NCI-H446 (cell line): Measurements from ENCODE around the gene ZBTB2.

Experiments used
- DNase-seq, 2 experiments: peaks; one replicate each; lab custom pipeline; 2025; lab: John Stamatoyannopoulos, UW

Gene ZBTB2, protein sequence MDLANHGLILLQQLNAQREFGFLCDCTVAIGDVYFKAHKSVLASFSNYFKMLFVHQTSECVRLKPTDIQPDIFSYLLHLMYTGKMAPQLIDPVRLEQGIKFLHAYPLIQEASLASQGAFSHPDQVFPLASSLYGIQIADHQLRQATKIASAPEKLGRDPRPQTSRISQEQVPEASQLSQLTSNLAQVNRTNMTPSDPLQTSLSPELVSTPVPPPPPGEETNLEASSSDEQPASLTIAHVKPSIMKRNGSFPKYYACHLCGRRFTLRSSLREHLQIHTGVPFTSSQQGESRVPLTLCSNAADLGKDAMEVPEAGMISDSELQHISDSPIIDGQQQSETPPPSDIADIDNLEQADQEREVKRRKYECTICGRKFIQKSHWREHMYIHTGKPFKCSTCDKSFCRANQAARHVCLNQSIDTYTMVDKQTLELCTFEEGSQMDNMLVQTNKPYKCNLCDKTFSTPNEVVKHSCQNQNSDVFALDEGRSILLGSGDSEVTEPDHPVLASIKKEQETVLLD

DNA sequence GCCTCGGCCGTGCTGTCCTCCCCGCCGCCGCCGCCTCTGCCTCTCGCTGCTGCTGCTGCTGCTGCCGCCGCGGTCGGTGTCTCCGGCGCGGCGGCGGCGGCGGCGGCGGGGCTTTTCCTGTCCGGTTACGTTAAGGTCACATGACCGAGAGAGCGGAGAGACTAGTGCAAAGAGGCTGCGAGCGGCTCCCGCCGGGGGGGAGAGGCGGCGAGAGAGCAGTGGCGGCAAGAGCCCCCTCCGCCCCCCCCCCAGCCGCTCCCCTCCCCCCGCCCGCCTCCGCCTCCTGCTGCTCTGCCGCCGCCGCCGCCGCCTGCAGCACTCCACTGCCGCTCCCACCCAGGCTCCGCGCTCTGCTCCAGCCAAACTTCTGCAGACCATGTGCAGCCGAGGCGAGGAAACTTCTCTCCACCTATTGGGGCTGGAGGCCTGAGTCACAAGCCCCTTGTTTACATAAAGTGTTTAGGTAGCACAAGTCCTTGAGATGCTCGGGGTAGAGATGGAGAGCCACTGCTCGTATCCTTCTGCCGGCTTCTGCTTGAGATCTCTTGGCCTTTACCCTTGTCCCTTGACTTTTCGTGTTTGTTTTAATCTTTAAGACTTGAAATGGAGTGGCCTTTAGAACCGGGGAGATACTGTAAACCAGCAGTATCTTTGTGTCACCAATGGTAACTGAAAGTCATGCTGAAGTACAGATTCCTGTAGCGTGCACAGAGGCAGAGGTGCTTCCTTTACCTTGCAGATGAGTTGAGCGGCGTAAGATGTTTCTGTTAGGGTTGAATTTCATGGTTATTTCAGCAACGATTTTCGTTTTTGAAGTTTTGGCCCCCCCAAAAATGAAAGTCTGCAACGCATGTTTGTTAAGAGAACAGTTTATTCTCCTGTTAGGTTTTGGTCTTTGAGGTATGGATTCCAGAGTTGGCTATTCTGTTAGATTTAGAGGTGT is at the start of gene ZBTB2:
Gene ZBTB2 (minus strand): TSS at position 89 of the 943 bp plus-strand sequence. CDS start 17,922 bp downstream, outside the sequence.
- DNase-seq = peak in 1 of 2 experiments; percentile 64

DNA sequence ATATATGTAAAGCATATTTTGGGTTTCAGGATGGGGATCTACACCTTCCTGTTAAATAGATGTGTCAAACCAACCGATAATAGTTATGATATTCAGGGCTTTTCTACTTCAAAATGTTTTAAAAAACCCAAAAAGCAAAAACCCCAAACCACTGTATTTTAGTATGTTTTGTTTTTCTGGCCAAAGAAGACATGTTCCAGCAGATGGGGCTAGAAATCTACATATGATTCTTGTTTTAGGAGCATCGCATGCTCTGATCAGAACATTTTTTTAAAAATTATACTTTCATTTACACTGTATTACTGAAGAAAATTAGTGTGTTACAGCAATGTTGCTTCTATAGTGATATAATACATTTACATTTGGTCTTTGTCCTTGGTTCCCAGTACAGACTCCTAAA is 49.6 kb upstream of the ZBTB2 start:
- DNase-seq = no peak

DNA sequence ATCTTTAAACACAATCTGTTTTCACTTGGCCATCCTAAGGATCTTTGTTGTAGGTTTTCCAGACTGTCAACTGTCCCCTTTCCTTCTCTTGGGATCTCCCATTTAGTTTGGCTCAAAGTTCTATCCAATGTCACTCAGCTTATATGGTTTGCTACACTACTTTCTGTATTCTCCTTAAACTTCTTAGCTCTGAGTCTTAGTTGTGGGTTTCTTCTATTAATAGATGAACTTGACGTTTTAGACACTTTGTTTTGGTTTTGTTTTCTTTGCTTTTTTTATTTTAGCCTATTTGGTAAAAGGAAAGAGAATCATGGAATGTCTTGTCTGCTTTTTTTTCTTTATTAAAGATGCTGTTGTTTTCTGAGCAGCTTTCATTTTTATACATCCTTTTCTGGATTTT is 49.1 kb upstream of the ZBTB2 start:
- DNase-seq = no peak

DNA sequence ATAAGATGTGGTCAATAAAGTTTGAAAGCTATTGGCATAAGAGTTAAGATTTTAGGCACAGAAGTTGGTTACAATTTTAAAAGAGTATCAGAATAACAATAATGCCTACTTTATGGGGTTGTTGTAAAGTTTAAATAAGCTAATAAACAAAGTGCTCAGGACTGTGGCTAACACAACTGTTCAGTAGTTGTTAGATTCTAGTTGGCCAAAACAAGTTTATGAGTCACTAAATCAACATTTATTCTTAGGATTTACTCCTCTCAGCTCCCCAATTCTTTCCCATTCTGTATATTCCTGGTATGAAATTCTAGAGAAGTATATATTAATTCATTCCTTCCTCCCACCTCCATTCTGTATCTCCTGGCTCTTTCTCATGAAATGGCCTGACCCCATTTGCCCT is 46.0 kb upstream of the ZBTB2 start:
- DNase-seq = no peak

DNA sequence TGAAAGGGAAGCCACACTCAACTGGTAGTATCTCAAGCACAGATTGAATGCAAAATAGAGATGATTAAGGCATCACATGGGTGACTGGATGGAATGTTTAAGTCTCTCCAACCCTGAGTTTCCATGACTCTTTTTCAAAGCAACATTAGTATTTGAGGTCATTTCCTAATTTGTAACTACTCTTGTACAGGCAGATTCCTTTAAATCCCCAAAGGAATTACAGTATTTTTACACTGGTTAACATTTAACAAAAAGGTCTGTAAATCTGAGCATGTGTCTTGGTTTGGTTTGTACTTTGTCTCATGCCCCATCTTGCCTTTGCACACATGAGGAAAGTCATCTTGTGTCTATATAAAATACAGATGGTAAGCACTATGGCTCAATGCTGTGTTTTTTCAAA is 45.4 kb upstream of the ZBTB2 start:
- no peak for DNase-seq

DNA sequence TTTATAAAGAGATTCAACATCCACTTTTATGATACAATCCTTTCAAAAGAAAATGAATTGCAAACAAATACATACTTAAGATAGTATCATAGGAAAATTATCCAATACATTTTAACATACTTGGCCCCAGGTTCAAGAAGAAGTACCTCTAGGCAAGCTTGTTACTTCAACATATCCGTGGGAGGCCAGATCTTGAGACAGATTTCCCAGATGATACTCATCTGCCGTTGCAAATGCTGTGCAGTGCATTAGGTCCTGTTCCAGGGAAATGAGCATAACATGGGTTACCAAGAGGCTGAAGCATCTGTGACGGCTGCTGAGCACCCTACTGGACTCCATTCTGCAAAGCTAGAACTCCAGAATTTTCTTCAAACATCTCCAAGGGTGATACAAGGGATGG is 44.9 kb upstream of the ZBTB2 start:
- no peak for DNase-seq

DNA sequence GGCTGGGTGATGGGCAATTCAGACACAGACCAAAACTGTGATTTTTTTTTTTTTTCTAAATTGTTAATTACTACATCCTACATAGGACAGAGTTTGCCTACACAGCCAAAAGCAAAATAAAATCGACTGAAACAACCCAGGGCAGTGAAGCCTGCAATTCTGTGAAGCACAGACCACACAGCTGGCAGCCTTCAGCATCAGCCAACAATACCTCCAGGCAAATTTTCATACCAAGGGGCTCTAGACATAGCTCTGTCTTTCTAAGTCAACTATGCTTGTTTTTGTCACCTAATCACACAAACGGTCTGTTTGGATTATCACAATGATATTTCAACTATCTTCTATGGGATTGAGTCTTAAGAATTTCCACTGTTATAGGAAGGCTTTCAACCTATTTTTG is 43.0 kb upstream of the ZBTB2 start:
- no peak for DNase-seq

DNA sequence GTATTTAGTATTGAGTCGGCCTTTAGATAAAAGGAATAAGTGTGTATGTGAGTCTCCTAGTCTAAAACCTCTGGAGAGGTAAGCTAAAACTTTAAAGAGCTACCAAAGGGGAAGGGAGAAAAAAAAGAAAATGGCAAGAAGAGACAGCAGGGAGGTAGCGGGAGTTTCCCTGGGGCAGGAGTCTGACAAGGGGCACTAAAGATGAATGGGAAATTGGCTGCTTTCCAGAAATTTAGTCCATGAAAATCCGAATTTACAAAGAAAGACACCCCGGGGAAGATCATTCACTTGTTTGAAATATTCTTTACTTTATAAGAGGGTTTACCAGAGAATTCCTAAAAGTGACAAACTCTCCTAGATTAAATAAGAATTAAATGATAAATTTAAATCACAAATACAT is 41.3 kb upstream of the ZBTB2 start:
- DNase-seq = no peak

DNA sequence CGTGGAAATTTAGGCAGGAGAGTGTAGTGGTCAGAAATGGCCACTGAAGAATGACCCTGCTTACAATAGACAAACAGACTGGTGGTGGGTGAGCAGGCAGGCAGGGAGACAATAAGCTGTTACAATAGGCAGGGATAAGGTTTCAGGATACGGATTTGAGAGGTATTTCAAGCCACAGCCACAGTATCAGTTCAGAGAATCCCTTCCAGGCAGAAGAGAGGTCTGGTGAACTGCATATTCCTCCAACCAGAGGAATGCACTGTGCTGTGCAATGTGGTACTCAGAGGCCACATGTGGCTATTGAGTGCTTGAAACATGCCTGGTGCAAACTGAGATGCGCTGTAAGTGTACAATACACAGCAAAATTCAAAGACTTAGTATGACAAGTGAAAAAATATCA is 40.0 kb upstream of the ZBTB2 start:
- DNase-seq = no peak

DNA sequence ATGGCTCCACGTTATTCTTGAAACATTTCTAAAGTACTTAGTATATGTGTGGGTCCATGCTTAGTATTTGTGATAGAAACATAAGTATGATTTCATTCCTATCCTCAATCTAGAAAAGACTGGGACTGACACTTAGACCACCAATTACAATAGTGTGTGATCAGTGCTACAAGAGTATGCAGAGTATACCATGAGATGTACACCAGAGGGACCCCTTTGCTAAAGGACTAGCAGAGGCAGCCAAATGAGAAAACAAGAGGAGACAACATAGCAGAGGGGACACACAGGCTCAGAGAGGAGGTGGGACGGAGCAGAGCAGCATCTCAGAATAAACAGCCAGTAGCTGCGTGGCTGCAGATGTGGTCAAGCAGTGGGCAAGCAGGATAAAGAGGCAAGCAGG is 39.5 kb upstream of the ZBTB2 start:
- DNase-seq = no peak

DNA sequence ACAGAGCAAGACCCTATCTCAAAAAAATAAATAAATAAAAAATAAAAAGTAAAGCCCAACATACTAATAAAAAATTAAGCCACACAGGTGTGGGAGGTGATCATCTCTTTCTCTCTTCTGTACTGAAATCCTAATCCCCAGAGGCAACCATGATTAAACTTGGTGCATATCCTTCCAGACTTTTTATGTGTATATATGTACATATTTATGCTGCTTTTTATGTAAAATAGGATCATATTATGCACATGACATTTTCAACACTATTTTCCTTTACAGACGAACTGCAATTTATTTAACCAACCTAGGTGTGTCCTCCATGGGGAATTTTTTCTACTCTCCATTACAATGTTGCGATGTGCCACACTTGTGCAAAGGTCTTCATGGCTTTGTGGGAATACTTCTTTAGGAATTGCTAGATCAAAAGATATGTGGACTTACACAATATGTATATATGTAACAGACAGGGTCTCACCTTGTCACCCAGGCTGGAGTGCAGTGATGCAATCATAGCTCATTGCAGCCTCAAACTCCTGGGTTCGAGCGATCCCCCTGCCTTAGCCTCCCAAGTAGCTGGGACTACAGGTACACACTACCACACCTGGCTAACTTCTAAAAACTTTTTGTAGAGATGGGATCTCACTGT is 36.9 kb upstream of the ZBTB2 start:
- DNase-seq = no peak

DNA sequence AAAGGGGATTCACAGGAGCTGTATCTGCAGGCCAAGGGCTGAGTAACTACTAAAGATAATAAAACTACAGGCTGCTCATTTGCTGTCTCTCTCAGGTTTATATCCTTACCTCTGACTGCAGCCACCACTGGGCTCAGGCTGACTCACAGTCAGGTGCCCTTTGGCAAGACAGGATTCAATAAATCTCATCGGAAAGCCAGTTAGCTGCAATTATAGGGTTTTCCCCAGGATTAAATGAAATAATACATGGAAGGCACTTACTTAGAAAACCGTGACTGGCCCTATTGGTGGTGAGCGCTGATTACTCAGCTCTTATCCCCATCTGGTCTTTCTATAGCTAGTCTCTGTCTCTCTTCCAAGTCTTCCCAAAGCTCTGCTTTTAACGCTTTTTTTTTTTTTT is 34.2 kb upstream of the ZBTB2 start:
- DNase-seq = no peak

DNA sequence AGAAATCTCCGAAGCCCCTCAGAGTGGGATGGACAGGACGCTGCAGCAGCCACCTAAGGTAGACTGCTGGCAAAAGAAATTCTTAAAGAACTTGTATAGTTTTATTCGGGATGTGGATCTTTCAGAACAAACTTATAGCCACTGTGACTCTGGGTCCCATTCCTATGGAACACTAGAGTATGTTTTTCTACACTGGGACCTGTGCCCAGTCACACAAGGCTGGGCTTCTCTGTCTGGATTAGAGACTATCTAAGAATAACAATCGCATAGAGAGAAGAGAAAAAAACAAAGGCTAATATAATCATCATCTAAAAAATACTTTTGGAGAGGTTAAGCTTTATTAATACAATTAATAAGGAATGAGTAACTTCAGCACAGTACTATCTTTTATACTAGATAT is 31.6 kb upstream of the ZBTB2 start:
- DNase-seq = no peak

DNA sequence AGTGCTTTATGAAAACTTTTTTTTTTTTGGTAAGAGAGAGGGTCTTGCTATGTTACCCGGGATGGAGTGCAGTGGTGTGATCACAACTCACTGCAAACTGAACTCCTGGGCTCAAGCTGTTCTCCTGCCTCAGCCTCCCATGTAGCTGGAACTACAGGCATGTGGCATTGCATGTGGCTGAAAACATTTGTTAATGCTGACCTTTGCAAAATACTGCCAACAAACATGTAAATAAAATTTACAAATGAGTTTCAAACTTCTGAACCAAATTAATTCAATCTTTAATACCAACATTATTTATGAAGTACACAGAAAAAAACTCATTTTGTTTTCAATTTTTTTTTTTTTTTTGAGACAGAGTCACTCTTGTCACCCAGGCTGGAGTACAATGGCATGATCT is 26.1 kb upstream of the ZBTB2 start:
- DNase-seq = no peak

DNA sequence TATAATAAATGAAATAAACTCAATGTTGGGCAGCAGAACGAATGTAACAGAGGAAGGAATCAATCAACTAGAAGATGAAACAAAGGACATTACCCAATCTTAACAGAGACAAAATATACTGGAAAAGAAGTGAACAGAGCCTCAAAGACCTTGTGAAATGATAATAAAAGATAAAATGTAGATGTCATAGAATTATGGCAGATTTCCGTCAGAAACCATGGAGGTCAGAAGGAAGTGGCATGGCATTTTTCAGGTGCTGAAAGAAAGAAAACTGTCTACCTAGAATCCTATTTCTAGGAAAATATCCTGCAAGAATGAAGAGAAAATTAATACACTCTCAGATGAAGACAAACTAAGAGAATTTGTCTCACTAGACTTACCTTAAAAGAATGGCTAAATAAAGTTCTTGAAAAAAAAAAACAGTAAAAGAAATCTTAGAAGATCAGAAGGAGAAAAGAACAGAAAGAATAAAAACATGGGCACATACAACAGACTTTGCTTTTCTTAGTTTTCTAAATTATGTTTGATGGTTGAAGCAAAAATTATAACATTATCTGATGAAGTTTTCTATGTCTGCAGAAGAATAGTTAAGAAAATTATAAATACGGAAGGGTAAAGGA is 23.4 kb upstream of the ZBTB2 start:
- DNase-seq = no peak

DNA sequence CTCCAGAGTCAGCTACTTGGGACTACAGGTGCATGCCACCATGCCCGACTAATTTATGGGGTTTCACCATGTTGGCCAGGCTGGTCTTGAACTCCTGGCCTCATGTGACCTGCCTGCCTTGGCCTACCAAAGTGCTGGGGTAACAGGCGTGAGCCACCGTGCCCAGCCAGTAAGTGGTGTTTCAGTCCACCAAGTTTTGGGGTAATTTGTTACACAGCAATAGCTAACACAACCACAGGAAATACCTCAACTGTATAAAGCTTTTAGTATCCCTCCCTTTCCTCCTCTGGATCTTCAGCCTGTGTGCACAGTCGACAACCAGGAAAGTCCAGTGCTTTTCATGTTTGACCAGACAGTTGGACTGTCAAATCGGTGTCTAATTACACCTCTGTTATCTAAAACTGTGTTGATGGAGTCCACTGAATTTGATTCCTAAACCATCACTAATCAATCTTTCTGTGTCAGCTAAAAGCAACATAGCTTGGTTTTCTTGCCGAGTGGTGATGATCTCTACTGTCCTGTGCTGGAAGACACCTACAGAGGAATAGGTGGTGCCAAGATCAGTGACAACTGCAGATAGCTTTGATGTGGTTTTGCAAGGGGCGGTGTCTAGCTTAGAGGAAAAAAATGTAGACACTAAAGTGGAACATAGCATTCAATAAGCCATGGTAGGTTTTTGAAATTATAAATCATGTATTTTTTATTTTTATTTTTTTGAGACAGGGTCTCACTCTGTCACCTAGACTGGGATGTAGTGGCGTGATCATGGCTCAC is 22.2 kb upstream of the ZBTB2 start:
- no peak for DNase-seq

DNA sequence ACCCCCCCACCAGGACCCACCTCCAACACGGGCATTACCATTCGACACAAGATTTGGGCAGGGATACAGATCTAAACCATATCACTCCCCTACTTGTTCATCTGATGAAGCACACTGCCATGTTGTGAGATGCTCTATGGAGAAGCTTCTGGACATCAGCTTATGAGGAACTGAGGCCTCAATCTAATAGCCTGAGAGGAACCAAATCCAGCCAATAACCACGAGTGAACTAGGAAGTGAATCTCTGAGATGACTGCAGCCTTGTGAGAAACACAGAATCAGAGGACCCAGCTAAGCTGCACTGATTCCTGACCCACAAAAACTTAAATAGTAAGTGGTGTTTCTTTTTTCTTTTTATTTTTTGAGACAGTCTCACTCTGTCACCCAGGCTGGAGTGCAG is 21.6 kb upstream of the ZBTB2 start:
- DNase-seq = no peak

DNA sequence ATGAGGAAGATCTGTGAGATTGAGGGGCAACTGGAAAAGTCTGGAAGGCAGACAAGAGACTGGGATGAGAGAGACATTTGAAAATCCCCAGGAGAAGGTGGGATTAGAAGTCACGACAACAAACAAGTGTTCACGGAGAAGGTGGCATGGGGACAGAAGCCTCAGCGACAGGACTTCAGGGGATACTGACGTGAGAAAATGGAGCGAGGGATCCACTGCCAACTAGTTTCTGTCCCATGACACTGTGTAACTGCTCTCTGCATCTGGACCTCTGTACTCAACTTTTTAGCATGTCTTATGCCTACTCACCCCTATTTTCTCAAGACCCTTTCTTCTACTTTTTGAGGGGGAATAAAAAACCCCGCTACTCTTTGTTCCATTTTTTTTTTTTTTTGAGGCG is 18.3 kb upstream of the ZBTB2 start:
- DNase-seq = no peak

DNA sequence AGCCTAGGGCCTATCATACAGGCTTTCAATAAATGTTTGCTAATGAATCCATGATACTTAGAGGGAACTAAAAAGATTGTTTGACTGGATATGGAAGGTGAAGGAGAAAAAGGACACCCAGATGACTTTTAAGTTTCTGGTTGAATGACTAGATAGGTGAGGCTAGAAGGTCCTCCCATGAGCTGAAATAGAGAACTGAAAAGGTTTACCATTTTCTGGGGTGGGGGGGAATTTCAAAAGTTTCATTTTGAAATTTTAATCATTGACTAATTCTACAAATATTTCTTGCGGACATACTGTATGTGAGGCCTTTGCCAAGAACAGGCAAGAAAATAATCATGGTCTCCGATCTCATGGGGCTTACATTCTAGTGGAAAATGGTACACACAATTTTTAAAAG is 17.9 kb upstream of the ZBTB2 start:
- no peak for DNase-seq

DNA sequence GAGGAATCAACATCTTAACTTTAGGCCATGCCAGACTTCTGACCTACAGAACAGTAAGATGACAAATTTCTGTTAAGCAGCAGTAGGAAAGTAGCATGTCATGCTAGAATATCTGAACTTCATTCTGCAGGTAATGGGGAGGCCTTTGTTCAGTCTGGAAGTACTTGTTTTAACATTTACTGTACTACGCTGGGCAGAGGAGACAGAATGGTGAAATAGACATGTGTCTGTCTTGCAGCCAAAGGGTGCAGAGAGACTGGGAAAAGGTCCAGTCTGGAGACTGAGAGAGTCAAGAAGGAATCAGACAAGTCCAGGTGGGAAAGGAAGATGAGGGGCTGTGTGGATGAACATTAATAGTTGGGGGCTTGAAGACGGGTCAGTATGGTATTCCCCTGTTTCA is 17.5 kb upstream of the ZBTB2 start:
- DNase-seq = no peak

DNA sequence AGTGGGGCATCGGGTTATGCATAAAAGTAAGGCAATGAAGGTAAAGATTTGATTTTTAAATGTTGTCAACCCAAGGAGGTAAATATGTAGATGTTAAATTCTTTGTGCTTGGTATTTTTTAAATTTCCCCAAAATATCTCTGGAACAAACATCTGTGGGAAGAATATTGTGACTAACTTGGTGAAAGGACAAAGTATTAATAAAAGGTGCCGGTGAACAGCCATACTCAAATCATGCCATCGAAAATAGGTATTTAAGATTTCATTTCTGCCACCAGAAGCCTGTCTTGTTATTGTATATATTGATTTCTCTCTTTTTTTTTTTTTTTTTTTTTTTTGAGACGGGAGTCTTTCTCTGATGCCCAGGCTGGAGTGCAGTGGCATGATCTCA is 12.6 kb upstream of the ZBTB2 start:
- DNase-seq = no peak
